Fibroblast of mammary gland (primary cell): Measurements from ENCODE around the gene SAMSN1.
"Not testable (repeated sequence)": the region's sequence is repeated elsewhere in the genome, so short reads cannot be mapped to it uniquely, and the experiment has no call there.

Experiments
- DNase-seq: peaks from one replicate; pipeline ENCODE4 v3.0.0-alpha.2; 2010; ENCODE audit warnings: low read depth
- H3K4me3 ChIP-seq: 2 replicates; pipeline ENCODE4 v1.5.1; 2011; ENCODE audit warnings: low read depth, mild to moderate bottlenecking, low read length, moderate library complexity; ENCODE audit not compliant: control insufficient read depth
- TF ChIP-seq, protein P1 (sequence below): conservative IDR thresholded peaks from 2 replicates; pipeline ENCODE4 v1.5.1; 2011; ENCODE audit warnings: low read depth, low read length, inconsistent platforms; ENCODE audit not compliant: control insufficient read depth, insufficient read depth

The SAMSN1 gene

DNA sequence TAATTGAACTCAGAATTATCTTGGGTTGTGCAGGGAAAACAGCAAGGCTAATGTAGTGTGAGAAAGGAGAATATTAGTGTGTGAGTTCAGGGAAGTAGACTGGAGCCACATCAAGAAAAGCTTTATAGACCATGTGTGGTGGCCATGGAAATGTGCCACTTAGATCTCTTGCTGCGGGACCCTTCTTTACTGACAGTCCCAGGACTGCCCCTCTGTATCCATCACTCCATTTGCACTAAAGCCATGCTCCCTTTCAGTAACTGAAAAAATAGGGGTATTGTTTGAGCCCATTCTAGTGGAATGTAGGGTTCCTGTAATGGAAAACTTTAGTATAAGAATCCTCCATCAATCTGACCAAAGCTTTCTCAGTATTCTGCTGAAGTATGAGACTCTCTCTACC lies 32.3 kb downstream of the SAMSN1 start:
- no peak overlapping the region for H3K4me3 ChIP-seq
- no peak for DNase-seq
- TF ChIP-seq, protein P1, sequence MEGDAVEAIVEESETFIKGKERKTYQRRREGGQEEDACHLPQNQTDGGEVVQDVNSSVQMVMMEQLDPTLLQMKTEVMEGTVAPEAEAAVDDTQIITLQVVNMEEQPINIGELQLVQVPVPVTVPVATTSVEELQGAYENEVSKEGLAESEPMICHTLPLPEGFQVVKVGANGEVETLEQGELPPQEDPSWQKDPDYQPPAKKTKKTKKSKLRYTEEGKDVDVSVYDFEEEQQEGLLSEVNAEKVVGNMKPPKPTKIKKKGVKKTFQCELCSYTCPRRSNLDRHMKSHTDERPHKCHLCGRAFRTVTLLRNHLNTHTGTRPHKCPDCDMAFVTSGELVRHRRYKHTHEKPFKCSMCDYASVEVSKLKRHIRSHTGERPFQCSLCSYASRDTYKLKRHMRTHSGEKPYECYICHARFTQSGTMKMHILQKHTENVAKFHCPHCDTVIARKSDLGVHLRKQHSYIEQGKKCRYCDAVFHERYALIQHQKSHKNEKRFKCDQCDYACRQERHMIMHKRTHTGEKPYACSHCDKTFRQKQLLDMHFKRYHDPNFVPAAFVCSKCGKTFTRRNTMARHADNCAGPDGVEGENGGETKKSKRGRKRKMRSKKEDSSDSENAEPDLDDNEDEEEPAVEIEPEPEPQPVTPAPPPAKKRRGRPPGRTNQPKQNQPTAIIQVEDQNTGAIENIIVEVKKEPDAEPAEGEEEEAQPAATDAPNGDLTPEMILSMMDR: no peak

DNA sequence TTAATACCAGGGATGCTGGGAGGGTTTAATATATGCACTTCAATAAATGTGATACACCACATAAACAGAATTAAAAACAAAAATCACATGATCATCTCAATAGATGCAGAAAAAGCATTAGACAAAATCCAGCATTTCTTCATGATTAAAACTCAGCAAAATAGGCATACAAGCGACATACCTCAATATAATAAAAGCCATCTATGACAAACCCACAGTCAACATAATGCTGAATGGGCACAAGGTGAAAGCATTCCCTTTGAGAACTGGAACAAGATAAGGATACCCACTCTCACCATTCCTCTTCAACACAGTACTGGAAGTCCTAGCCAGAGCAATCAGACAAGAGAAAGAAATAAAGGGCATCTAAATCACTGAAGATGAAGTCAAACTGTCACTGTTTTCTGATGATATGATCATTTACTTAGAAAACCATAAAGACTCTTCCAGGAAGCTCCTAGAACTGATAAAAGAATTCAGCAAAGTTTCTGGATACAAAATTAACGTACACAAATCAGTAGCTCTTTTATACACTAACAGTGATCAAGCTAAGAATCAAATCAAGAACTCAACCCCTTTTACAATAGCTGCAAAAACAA lies 39.2 kb downstream of the SAMSN1 start:
- DNase-seq, H3K4me3 ChIP-seq: not testable (repeated sequence)

DNA sequence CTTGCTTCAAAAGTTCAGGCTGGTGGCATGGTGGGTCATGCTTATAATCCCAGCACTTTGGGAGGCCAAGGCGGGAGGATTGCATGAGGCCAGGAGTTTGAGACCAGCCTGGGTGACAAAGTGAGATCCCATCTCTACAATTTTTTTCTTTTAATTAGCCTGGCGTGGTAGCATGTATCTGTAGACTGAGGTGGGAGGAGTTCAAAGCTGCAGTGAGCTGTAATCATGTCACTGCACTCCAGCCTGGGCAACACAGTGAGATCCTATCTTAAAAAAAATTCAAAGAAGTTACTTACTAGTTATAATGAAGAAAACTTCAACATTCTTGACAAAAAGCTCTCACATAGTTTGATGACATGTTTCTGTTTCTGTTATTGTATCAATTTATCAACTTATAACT lies 45.2 kb downstream of the SAMSN1 start:
- TF ChIP-seq, protein P1: no peak
- DNase-seq: no peak
- H3K4me3 ChIP-seq: no peak overlapping the region

DNA sequence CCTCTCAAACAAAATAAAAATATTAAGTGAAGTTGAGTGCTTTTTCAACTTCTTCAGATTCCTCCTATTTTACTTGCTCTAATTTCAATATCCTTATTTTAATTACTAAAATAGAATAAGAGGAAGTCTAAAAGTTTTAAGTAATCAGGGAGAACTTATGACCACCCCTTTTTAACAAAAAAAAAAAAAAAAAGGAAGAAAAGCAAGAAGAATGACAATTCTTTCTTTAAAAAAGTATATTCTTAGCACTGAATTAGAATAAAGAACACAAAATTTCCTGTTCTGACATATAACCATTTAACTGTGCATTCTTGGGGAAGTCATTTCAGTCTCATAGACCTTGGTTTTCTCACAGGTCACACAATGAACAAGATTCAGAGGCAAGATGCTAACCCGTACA lies 46.8 kb downstream of the SAMSN1 start:
- no peak overlapping the region for H3K4me3 ChIP-seq
- DNase-seq: no peak
- TF ChIP-seq, protein P1: no peak

DNA sequence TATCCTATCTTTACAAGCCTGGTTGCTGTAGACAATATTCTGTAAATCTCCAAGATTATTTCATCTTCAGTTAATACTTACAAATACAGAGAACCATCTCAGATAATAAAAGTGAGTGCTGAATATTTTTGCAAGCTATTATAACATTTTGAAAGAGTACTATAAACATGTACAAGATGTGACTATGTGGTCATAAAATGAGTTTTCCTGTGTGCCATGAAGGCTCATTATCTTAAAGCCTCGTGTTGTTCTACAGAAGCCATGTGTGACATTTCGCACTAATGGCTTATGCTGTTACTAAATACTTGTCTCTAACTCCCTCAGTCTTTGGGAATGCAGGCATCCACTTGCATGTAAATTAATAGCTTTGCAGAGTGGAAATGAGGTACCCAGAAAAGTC lies 48.3 kb downstream of the SAMSN1 start:
- H3K4me3 ChIP-seq: no peak overlapping the region
- DNase-seq: no peak
- TF ChIP-seq, protein P1: no peak

DNA sequence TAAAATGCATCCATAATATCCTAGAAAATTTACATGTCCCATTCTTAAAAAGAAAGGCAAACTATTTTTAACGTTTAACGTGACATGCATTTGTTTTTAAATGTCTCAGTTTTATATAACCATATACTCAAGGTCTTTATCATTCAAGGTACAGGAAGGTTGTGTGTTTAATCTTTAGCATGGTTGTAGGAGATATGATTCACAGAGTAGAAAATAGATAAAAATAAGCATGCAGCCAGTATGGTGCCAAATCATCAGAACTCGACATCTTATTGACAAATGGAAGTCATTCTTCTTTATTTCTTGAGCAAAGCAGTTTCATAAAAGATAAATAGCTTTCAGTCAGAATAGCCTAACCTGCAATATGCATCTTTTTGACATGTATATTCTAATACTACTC lies 51.0 kb downstream of the SAMSN1 start:
- no peak overlapping the region for H3K4me3 ChIP-seq
- TF ChIP-seq, protein P1: no peak
- DNase-seq: no peak

DNA sequence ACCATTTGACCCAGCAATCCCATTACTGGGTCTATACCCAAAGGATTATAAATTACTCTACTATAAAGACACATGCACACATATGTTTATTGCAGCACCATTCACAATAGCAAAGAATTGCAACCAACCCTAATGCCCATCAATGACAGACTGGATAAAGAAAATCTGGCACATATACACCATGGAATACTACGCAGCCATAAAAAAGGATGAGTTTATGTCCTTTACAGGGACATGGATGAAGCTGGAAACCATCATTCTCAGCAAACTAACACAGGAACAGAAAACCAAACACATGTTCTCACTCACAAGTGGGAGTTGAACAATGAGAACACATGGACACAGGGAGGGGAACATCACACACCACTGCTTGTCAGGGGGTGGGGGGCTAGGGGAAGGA lies 51.9 kb downstream of the SAMSN1 start:
- H3K4me3 ChIP-seq, DNase-seq: not testable (repeated sequence)

DNA sequence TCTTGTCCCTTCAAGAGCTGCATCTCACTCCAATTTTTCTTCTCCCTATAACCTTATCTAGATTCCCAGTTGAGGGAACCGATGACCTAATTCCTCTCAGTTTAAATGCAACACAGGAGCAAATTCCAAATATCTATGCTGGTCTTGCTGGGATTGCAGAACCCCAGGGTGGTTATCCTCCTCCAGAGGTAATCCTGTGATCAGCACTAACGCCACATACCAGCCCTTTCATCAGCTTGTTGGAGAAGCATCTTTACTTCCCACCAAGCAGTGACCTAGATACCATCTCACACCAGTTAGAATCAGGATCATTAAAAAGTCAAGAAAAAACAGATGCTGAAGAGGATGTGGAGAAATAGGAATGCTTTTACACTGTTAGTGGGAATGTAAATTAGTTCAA lies 52.4 kb downstream of the SAMSN1 start:
- no peak overlapping the region for H3K4me3 ChIP-seq
- no peak for DNase-seq
- TF ChIP-seq, protein P1: no peak
